ENCODE data around the gene HPSE2.
"Not testable (repeated sequence)": the region's sequence is repeated elsewhere in the genome, so short reads cannot be mapped to it uniquely, and the experiment has no call there.

Gene HPSE2

DNA sequence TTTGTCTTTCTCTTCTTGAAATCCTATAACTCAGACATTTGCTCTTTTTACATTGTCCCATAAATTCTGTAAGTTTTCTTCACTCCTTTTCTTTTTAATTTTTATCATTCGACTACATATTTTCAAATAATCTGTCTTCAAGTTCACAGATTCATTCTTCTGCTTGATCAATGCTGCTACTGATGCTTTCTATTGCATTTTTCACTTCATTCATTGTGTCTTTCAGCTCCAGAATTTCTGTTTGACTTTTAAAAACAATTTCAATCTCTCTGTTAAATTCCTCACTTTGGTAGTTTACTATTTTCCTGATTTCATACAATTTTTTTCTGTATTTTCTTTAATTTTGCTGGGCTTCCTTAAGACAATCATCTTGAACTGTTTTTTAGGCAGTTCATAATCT lies 230.4 kb downstream of the HPSE2 start:
- DNase-seq (ENCODE audit: low read depth in 2 of 2): no peak

- DNase-seq (ENCODE audit: low read depth in 2 of 2): no peak
Observed at GRCh38 chr10:99004738-99005137, 230.9 kb downstream of the HPSE2 start.

DNA sequence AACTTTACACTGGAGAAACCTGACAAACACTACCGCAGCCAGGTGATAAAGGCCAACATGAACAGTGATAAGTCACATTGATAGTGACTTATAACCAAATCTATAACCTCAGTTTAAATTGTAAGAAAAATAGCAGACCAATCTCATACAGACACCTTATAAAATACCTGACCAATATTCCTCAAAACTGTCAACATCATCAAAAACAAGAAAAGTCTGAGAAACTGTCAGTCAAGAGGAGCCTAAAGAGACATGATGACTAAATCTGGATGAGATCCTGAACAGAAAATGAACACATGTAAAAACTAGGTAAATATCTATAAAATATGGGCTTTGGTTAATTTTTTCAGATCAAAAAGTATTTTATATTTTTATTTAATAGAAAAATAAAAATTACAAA lies 233.3 kb downstream of the HPSE2 start:
- no peak for DNase-seq (ENCODE audit: low read depth in 2 of 2)

GRCh38 chr10:98997596-98997995 lies 238.1 kb downstream of the HPSE2 start:
- DNase-seq (ENCODE audit: low read depth in 2 of 2): no peak

- no peak for DNase-seq (ENCODE audit: low read depth in 2 of 2)
Observed at GRCh38 chr10:98994030-98994429, 241.6 kb downstream of the HPSE2 start.

- not testable (repeated sequence) for DNase-seq (ENCODE audit: low read depth in 2 of 2)
Observed at GRCh38 chr10:98983751-98984150, 251.9 kb downstream of the HPSE2 start.

- no peak for DNase-seq (ENCODE audit: low read depth in 2 of 2)
Observed at GRCh38 chr10:98980353-98980752, 255.3 kb downstream of the HPSE2 start.

DNA sequence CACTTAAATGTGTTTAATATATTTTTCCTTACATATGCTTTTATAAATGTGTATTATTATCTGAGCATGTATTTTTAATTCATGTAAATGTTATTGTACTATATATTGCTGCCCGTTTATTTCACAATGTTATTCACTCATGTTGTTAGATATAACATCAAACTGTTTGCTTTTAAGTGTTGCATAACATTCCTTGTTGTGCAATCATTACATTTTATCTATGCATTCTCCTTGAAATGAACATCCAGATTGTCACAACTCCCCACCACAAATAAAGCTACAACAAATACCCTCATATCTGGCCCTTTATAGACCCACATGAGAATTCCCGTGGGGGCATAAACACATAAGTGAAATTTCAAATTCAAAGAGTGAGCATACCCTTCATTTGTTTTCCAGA lies 264.2 kb downstream of the HPSE2 start:
- no peak for DNase-seq (ENCODE audit: low read depth in 2 of 2)

- DNase-seq (ENCODE audit: low read depth in 2 of 2): no peak
Observed at GRCh38 chr10:98967601-98968000, 268.1 kb downstream of the HPSE2 start.

DNA sequence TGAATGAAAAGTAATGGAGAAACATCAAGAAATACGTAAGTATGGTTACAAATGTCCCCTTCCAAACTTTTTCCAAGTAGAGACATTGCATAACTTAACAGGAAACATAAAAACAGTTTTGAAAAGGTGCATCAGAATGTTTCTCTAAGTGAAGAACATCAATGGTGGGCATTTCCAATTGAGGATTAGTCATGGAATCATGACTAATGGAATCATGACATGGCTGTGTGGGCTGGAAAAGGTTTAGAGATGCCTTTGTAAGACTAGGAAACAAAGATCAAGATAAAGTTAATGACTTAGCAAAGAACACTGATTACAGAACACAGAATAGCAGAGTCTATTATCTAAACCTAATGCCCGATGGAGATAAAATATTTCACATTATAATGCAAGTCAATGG lies 272.0 kb downstream of the HPSE2 start:
- no peak for DNase-seq (ENCODE audit: low read depth in 2 of 2)

DNA sequence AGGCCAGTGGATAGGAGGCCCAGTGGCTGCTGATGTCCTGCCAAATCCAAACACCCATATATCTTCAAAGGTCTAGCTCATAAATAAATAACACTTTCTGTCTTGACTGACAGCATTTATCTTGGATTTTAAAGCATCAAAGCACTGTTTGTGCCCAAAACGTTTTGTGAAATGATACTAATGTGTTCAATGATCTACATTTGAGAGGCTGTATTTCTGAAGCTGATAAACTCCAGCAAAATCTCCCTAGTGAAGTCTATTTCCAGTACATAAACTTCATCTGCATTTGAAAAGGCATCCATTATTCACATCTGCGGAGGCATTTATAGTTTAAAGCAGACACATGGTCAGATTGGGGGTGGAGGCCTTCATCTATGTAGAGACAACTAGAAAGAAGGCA lies 276.3 kb downstream of the HPSE2 start:
- no peak for DNase-seq (ENCODE audit: low read depth in 2 of 2)

GRCh38 chr10:98957801-98958200 lies 277.9 kb downstream of the HPSE2 start:
- DNase-seq (ENCODE audit: low read depth in 2 of 2): no peak

- DNase-seq (ENCODE audit: low read depth in 2 of 2): no peak
Observed at GRCh38 chr10:98956576-98957260, 278.9 kb downstream of the HPSE2 start.

DNA sequence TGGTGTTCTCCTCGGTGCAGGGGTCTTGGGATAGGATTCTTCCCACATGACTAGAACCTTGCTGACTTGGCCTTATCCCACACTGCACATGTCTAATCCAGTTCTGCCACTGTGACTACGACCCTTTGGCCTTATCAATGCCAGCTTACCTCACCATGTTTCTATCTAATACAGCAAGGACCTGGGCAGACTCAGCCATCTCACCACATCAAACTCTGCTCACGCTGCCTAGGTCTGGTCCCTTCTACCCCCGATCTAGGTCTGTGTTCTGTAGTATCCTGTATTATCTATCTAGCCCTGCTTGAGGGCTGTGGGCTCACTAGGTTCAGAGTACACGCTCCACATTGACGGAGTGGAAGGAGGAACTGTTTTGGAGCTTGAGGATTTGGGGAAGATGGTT lies 282.4 kb downstream of the HPSE2 start:
- no peak for DNase-seq (ENCODE audit: low read depth in 2 of 2)

- no peak for DNase-seq (ENCODE audit: low read depth in 2 of 2)
Observed at GRCh38 chr10:98951269-98952000, 284.2 kb downstream of the HPSE2 start.

DNA sequence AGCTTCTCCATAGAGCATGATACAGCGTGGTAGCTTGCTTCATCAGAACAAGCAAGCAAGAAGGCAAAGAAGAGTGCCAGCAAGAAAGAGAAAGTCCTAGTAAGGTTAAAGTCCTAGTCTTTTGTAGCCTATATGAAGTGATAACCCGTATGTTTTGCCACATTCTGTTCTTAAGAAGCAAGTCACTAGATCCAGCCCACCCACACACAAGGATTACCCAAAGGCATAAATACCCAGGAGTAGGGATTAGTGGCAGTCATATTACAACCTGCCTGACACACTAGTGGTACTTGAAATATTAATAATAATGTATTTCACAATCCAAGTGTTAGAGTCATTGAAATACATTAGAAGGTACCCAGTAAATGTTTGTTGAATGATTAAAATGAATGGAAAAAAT lies 285.5 kb downstream of the HPSE2 start:
- no peak for DNase-seq (ENCODE audit: low read depth in 2 of 2)

GRCh38 chr10:98949306-98949705 lies 286.3 kb downstream of the HPSE2 start:
- DNase-seq (ENCODE audit: low read depth in 2 of 2): no peak

DNA sequence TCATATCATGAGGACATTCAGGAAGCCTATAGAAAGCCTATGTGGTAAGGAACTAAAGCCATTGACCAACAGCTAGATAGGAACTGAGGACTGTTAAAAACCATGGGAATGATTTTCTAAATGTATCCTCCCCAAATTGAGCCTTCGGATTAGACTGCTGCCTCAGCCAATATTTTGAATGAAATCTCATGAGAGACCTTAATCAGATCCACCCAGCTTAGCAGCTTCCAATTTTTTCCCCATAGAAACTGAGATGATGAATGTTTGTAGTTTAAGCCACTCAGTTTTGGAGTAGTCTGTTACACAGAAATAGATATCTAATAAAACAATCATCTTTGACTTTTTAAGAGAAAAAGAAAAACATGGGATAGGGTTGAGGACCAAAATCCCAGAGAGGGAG lies 292.0 kb downstream of the HPSE2 start:
- DNase-seq (ENCODE audit: low read depth in 2 of 2): no peak

GRCh38 chr10:98929709-98930108 lies 305.9 kb downstream of the HPSE2 start:
- DNase-seq (ENCODE audit: low read depth in 2 of 2): no peak

GRCh38 chr10:98925651-98926050 lies 310.0 kb downstream of the HPSE2 start:
- no peak for DNase-seq (ENCODE audit: low read depth in 2 of 2)

DNA sequence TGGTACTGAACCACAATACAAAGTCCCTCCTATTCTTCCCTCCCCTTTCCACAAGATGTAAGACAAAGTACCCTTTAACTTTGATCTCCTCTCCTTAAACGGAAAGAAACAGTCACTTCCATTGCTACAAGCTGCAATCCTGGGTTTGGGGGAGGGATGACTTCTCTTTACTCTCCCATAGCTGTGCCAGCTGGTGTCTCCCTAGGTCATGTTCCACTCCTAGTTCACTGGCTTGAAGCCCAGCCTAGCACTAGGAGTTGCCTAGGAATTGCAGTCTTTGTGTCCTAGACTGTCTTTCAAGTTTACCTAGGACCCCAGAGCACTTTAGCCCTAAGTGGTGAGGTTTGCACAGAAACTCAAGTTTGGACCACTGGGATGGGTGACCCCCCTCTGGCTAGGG lies 311.1 kb downstream of the HPSE2 start:
- DNase-seq (ENCODE audit: low read depth in 2 of 2): no peak

DNA sequence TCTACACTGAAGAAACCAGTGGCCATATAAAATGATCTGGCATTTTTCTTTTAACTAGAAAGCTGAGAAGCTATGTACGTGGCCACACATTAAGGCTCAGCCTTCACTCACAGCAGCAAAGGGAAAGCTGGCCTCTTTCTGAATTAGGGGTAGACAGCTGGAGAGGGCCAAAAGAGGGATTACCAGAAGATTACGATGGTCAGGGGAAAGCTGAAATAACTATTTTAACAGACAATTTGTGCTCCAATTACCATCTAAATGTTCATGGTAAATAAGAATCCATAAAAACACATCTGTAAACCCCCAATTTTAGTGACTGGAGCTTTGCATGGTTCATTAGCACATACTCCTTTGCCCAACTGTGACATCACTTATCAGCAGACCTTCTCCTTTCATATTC lies 314.3 kb downstream of the HPSE2 start:
- no peak for DNase-seq (ENCODE audit: low read depth in 2 of 2)

DNA sequence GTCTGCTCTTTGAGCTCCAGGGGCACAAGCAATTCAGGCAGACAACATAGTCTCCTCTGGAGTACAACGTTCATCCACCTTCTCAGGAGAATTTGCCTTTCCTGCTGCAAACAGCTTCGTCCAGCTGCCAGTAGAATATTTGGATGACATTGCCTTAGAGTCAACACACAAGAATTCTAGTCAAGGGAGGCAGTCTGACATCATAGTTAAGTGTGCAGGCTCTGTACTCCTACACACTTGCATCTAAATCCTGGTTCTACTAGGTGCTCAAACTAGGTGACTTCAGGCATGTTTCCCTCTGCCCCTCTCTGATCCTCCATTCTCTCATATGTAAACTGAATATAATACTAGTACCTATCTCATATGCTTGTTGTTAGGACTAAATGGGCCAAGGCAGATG lies 314.8 kb downstream of the HPSE2 start:
- DNase-seq (ENCODE audit: low read depth in 2 of 2): no peak

GRCh38 chr10:98920360-98920759 lies 315.3 kb downstream of the HPSE2 start:
- DNase-seq (ENCODE audit: low read depth in 2 of 2): no peak

Measured in stimulated activated CD4-positive, alpha-beta T cell treated with anti-CD3 and anti-CD28 coated beads, Interleukin-4, amount 100 ng/mL, for 48 hours (primary cell).